Activated T-helper 1 cell treated with anti-CD3 and anti-CD28 coated beads, Interleukin-2, amount 50 U/mL, for 16 hours (primary cell): ENCODE measurements around the gene ANXA10.
"Not testable (repeated sequence)": the region's sequence is repeated elsewhere in the genome, so short reads cannot be mapped to it uniquely, and the experiment has no call there.

ENCODE experiments used
- DNase-seq, 2 donors: peaks; one replicate each; pipeline ENCODE4 v3.0.0-alpha.2; 2020; ENCODE audit warnings: low read depth in 1 of 2, low spot score in 1 of 2

ANXA10 gene, protein sequence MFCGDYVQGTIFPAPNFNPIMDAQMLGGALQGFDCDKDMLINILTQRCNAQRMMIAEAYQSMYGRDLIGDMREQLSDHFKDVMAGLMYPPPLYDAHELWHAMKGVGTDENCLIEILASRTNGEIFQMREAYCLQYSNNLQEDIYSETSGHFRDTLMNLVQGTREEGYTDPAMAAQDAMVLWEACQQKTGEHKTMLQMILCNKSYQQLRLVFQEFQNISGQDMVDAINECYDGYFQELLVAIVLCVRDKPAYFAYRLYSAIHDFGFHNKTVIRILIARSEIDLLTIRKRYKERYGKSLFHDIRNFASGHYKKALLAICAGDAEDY

DNA sequence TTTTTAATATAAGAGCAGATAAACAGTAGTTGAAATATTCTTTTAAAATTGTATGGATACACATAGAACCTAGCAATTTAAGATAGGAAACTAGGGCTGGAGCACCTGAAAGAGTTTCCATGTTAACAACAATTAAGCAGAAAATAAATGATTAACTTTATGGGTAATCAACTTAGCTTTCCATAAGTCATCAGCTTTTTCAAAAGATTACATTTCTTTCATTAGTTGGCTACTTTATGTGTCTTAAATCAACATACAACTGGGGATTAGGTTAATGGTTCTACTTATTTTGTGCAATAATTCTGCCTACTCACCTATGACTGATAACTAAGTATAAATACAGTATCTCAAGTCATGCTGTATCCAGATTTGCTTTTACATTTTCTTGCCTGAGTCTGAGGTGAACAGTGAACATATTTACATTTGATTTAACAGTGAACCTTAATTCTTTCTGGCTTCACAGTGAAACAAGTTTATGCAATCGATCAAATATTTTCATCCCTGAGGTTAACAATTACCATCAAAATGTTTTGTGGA lies at the start of gene ANXA10:
ANXA10 (plus strand) TSS at position 362 of the 537 bp plus-strand sequence; CDS start at position 526, 164 bp downstream.
- DNase-seq, result no peak

DNA sequence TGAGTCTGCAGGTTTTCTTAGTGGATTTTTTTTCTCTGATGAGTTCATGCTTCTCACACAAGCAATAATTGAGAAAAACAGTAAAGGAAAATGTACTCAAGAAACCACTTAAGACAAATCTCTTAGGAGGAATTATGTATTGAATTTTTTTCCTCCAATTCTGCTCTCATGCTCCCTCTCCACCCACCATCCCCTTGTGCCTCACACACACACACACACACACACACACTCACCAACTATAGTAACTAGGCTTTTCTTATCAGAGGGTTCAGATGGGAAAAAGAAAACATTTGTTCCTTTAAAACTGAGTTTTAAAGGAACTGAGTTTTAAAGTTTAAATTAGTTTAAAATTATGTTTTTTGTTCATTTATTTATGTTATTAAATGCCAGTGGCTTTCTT lies 47.0 kb upstream of the ANXA10 start:
- DNase-seq, result no peak

DNA sequence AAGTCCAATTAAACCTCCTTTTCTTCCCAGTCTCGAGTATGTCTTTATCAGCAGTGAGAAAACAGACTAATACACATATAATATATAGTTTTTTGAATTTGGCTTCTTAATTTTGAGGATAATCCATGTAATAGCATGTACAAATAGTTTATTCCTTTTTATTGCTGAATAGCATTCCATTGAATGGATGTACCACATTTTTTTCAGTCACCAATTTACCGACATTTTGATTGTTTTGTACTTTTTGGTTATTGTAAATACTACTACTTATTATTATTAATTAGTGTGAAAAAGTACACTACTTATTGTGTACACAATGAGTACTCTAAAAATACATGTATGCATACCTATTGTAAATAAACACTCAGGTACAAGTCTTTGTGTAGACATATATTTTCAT lies 42.3 kb upstream of the ANXA10 start:
- no peak for DNase-seq

DNA sequence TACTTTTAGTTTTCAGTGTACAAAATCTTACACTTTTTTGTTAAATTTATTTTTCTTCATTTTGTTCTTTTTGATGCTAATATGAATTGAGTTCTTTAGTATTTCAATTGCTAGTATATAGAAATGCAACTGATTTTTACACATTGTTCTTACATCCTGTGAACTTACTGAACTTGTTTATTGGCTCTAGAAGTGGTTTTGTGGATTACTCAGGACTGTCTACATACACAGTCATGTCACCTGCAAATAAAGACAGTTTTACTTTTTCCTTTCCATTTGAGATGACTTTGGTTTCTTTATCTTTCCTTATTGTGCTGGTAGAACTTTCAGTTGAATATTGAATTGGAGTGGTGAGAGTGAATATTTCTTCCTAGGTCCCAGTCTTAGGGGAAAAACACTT lies 40.8 kb upstream of the ANXA10 start:
- no peak for DNase-seq

DNA sequence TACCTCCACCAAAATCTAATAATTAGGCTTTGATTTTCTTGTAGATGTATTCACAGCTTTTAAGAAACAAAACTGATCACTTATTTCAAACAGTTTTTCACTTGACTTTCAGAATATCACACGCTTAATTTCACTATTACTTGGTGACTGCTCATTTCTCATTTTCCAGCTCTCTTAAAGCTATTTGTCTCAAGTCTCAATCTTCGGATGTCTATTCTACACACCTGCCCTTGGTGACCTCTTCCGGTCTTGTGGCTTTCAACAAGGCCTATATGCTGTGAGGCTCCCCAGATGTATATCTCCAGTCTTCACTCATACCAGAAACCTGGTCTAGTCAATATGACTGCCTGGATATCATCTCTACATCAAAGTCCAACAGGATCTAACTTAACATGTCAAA lies 34.9 kb upstream of the ANXA10 start:
- no peak for DNase-seq

DNA sequence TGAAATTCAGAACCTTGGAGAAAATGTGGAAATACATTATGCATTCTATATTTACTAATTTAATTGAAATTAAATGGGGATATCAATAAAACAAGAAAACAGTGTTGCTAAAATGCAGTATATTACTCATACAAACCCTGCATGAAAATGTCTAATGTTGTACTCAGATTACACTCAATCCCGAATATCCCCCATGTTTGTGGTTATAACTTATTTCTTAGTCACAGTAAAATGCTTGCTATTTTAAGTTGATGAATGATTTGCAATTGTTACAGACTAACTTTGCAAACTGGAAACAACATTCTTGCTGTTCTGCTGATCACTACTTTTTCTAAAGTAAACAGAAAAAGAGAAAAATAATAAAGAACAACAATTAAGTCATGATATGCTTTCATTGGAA lies 33.1 kb upstream of the ANXA10 start:
- no peak for DNase-seq

DNA sequence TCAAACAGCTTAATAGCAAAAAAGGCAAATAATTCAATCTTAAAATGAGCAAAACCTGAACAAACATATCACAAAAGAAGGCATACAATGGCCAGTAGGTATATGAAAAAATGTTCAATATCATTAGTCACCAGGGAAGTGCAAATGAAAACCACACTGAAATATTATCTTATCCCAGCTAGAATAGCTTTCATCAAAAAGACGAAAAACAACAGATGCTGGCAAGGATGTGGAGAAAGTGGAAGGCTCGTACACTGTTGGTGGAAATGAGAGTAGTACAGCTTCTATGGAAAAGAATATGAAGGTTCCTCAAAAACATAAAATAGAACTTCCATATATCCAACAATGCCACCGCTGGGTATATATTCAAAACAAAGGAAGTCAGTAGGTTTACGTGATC lies 29.3 kb upstream of the ANXA10 start:
- DNase-seq, result no peak

DNA sequence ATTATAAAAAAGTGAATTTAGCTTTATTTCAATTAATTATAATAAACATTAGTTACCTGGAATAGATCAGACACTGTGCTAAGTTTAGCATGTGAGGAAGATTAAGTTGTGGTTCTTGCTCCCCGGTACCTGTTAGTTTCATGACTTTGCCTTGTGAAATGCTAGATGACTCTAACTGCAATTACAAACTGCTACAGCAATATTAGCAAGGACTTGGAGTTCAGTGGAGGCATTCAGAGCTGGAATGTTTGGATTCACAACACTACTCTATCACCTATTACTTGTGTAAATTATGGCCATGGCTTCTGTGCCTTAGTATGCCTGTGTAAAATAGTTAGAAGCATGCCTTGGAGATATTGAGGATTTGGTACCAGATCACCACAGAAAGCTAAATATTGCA lies 21.4 kb upstream of the ANXA10 start:
- no peak for DNase-seq

DNA sequence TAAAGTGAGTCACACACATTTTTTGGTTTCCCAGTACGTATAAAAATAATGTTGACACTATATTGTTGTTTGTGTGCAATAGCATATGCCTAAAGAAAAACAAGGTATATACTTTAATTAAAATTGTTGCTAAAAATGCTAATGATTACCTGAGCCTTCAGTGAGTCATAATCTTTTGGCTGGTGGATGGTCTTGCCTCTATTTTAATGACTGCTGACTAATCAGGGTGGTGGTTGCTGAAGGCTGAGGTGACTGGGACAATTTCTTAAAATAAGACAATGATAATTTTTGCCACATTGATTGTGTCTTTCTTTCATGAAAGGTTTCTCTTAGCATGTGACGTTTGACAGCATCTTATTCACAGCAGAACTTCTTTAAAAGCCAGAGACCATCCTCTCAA lies 21.0 kb upstream of the ANXA10 start:
- DNase-seq, result no peak

DNA sequence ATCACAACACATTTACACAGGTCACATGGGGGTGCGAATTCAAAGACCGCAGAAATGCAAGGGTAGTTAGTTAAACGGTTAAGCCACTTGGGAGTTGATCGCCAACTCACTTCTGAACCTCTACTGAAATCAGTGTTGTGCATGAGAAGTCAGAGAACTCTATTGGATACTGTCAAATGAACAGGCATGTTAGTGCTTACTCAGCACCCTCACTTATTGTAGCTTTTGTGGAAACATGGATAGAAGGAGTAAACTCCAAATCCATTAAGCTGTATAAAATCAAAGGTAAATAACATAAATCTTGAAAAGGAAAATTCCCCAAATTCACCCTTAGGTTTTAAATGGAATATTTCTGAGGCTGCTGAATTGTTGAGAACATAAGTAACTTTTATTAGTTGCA lies 17.5 kb upstream of the ANXA10 start:
- DNase-seq, result no peak

DNA sequence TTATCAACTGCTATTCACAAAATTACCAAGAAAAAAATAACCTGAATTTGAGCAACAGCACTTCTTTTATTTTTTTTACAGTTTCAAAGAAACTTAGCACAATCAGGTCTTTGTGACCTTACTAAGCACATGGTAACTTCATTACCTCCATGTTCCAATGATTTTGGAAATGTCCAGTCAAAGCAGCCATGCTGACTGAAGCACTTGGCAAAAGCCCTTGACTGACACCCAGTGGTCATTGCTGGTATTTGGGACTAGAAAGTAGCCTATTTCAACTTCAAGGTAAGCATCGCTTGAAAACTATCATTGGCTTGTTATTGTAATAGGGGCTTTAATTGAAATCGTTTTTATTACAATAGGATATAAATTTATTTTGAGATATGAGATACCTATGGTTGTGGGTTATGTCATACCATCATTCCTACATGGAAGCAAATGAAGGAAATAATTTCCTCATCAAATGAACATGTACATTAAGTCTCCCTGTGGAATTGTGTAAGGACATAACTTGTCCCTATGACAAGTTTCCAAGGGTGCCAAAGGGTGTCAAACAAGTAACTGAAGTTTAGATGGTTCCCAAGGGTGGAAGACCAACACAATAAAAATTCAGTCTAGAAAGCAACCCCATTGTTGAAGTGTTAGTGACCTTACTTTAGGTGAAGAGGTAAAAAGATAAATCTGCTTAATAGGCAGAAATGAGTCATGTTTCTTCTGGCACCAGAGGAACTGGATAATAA lies 15.2 kb upstream of the ANXA10 start:
- no peak for DNase-seq

DNA sequence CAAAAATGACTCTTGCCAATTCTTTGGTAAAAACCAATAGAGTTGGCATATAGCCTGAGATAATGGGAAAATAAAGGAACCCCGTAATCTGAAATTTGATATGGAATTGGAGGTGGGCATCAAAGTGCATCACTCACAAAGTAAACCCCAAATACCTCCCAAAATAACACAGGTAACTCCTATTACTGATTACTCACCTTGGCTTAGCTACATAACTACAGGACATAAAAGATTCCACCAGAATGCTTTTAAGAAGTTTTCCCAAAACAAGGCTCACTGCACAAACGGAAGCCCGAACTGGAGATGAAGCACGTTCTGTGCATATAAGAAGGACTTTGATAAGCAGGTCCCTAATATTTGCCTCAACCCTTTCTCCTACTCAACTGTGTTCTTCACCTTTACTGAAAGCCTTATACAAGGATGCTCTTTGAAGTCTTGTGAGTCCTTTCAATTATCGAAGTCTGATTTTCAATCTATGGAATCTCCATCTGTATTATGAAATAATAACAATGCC lies 14.6 kb upstream of the ANXA10 start:
- DNase-seq, result no peak

DNA sequence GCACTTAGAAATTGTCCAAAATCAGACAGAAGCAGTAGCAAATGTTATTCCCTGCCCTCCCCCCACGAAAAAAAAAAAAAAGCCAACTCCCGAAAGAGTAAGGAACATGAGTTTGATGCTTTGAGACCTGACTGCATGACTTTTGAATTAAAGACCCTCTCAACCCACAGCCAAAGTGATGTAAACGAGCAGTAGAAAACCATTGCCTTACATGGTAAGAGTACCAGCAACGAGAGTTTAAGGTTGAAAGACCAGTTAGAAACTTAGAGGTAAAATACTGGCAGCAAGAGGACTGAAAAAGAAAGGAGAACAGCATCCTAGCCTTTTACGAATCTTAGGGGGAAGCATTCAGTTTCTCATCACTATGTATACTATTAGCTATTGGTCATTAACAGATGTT lies 10.0 kb upstream of the ANXA10 start:
- no peak for DNase-seq

DNA sequence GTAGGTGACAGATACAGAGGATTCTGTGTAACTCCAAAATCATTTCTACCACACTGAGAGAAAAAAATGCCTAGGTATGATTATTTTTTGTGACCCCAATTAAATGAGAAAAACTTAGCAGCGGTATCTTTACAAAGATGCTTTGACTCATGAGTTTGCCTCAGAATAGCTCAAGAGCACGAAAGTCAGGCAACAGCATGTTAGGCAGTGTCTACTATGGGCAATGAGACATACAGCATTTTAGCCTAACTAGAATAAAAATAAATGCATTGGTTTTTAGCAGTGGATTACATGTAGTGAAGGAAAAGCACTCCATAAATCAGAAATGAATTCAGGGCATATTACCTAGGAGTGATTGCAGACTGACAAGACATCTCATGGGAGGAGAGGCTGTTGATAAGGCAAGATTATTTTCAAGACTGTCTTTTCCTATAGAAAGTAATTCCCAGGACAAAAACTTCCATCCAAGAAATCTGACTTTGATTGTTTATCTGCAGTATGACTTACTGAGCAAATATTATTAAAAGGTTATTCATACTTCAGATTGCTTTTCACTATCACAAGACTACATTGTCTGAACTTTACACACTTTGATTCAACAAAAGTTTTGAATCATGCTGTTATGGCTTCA lies 3.6 kb downstream of the ANXA10 start:
- DNase-seq, result no peak

DNA sequence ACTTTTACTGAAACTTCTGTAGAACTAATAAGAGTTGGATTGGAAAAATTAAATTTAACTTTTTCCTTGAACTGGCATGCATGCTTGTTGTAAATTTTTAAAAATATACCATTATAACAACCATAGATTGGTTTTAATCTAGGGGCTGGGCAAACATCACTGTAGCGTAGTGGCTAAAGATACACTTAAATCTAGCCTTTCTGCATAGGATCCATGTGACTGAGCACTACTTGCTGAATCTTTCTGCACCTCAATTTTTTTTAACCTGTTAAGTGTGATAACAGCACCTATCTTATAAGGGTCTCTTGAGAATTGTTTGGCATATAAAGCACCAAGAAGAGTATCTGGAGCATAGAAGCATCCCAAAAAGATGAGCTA lies 4.1 kb downstream of the ANXA10 start:
- DNase-seq, result no peak

DNA sequence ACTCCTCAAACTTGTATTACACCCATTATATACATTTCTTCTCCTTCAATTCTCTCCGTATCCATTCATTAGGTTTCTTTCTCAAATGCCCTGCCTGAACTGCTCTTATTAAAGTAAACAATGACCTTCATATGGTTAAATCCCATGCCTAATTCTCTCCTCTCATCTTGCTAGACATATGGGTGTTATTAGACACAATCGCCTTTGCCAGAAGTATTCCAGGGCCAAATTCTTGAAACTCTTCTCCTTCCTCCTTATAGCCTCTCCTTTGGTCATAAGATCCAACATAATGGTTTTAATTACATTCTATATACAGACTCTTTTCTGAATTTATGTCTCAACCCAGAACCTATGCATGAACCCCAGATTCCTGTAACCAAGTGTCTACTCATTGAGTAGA lies 4.8 kb downstream of the ANXA10 start:
- DNase-seq, result no peak

DNA sequence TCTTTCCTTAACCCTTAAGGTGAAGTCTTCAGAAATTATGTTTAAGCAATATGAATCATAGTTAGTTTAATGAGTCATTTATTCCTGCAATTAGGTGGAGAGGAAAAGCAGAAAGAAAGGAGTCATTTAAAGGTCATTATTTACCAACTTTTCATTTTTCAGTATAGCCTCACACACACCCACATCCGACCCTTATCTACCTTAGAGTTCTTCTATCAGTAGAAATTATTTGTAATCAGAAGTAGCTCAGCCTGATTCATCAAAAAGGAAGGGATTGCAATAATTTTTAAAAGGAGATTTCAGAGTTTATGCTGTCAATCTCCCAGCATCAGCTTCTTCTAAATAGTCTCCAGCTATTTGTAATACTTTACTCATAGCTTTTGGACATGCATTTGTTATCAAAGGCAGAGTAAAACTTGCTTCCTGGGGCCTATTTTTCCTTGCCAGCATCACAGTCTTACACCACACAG lies 5.9 kb downstream of the ANXA10 start:
- no peak for DNase-seq

DNA sequence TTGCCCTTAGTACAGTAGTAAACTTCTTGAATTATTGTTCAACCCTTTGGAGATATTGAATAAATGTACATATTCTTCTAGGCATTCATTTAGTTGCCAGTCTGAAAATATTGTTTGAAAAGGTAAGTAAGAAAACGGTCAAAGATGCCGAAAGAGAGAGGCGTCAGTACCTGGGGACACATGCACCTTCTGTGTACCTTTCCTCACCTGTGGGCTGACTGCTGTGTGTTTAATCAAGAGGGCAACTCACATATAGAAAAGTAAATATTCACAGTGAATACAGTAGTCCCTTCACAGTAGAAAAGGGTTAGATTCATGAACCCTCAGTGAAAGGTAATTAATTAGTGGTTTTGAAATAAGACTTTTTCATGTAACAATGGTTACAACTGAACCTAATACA lies 6.9 kb downstream of the ANXA10 start:
- DNase-seq, result no peak

DNA sequence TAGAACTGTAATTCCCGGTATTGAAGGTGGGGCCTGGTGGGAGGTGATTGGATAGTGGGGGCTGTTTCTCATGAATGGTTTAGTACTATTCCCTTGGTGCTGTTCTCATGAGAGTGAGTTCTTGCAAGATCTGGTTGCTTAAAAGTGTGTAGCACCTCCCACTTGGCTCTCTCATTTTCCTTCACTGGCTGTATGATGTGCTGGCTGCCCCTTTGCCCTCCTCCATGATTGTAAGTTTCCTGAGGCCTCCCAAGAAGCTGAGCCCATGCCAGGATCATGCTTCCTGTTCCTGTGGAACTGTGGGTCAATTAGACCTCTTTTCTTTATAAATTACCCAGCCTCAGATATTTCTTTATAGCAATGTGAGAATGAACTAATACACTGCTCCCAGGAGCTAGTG lies 8.7 kb downstream of the ANXA10 start:
- DNase-seq, result no peak

DNA sequence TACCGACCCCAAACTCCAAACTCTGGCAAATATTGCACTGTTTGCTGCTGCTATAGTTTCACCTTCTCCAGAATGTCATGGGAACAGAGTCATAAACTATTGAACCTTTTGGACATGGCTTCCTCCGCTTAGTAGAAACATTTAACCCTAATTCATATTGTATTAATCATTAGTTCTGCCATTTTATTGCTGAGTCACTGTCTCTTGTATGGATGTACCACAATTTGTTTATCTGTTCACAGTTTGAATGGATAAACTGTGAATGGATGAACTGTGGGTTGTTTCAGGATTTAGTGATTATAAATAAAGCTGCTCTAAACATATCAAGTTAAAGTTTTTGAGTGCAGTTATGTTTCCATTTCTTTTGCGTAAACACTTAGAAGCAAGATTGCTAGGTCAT lies 10.1 kb downstream of the ANXA10 start:
- no peak for DNase-seq

DNA sequence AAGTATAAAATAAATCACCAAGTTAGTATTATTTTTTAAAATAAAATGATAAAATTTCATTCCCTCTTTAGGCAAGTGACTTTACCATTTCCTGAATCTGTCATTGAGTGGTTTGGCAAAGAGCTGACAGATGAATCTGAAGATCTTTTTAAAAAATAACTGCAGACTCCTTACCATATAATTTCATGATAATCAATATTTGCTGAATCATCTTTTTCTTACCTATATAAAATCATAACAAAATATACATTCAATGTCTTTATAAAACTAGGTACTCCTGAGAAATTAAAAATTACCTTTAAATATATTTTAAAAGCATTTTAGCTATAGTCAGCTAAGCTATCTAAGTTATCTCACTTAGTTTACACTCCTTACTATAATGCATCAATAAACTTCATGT lies 17.2 kb downstream of the ANXA10 start:
- DNase-seq, result no peak

DNA sequence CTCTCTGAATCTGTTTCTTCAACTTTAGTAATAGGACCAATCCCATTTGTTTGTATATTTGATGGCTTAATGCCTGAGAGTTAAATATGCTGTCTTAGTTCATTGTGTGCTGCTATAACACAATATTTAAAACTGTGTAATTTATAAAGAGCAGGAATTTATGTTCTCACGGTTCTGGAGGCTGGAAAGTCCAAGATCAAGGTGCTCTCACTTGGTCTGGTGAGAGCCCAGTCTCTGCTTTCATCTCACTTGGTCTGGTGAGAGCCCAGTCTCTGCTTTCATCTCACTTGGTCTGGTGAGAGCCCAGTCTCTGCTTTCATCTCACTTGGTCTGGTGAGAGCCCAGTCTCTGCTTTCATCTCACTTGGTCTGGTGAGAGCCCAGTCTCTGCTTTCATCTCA lies 20.7 kb downstream of the ANXA10 start:
- not testable (repeated sequence) for DNase-seq
